Measurements from ENCODE around the gene LTBP1. TPM values are rescaled to one million over a fixed set of nuclear protein-coding genes. Genes with fewer than 3 reads are reported as not detected.

LTBP1 gene
- total RNA-seq, 1 donor from 2014 or later = 29.7 TPM

DNA sequence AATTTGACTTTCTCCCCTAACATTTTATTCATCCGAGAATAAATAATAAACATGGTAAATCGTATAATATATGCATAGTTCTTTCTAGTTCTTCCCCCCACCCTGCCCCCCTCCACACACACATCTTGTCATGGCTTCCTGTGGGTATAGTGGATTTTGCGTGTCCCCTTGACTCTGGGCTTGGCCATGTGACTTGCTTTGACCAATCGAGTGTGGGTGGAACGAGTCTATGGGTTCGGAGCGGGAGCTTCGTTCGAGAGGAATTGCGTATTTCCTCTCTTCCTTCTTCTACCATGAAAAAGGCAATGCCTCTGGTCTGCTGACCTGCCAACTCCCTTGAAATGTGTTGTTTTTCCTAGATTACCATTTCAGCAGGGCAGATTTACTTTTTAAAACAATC, 175.2 kb downstream of the LTBP1 start:
- Mint-ChIP-seq H3K4me1 (ENCODE audit: low read depth, unreplicated experiment) (peaks cover 14% of the 10 kb centered on the region), H3K27me3 (ENCODE audit: low read depth, unreplicated experiment) (no peaks in the 10 kb centered on the region), H3K36me3 (ENCODE audit: low read depth, unreplicated experiment) (peaks cover 3% of the 10 kb centered on the region), H3K9me3 (ENCODE audit: unreplicated experiment) (peaks cover 3% of the 10 kb centered on the region), H3K4me3 (ENCODE audit: unreplicated experiment) (no peak overlapping the region), H3K27ac (ENCODE audit: unreplicated experiment) (no peak overlapping the region)
- Histone ChIP-seq H3K4me3 (ENCODE audit: insufficient read depth, low read depth, low read length) (no peak overlapping the region), H3K36me3 (ENCODE audit: insufficient read depth, low read length) (no peaks in the 10 kb centered on the region), H3K4me2 (ENCODE audit: low read length) (no peak overlapping the region), H3K4me1 (ENCODE audit: insufficient read depth, low read length) (no peaks in the 10 kb centered on the region), H3K79me2 (ENCODE audit: insufficient read depth, low read length) (no peaks in the 10 kb centered on the region), H3K27ac (ENCODE audit: low read depth, low read length) (no peak overlapping the region), H4K20me1 (ENCODE audit: insufficient read depth, low read length) (no peaks in the 10 kb centered on the region), H2AFZ (ENCODE audit: low read depth, low read length) (no peak overlapping the region), H3K9me3 (ENCODE audit: insufficient read depth, low read depth, low read length) (no peaks in the 10 kb centered on the region), H3K9ac (ENCODE audit: low read length) (no peak overlapping the region), H3K27me3 (ENCODE audit: insufficient read depth, low read length) (no peaks in the 10 kb centered on the region)
- TF ChIP-seq, protein P1, sequence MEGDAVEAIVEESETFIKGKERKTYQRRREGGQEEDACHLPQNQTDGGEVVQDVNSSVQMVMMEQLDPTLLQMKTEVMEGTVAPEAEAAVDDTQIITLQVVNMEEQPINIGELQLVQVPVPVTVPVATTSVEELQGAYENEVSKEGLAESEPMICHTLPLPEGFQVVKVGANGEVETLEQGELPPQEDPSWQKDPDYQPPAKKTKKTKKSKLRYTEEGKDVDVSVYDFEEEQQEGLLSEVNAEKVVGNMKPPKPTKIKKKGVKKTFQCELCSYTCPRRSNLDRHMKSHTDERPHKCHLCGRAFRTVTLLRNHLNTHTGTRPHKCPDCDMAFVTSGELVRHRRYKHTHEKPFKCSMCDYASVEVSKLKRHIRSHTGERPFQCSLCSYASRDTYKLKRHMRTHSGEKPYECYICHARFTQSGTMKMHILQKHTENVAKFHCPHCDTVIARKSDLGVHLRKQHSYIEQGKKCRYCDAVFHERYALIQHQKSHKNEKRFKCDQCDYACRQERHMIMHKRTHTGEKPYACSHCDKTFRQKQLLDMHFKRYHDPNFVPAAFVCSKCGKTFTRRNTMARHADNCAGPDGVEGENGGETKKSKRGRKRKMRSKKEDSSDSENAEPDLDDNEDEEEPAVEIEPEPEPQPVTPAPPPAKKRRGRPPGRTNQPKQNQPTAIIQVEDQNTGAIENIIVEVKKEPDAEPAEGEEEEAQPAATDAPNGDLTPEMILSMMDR (IDR thresholded peaks at IDR 0.05; ENCODE audit: insufficient read depth, low read depth, low read length) = no peak
- TF ChIP-seq EZH2 (IDR thresholded peaks at IDR 0.05; ENCODE audit: insufficient read depth, low read length) = no peak
- FAIRE-seq = no peak
- DNase-seq (ENCODE audit: low read depth) = no peak

DNA sequence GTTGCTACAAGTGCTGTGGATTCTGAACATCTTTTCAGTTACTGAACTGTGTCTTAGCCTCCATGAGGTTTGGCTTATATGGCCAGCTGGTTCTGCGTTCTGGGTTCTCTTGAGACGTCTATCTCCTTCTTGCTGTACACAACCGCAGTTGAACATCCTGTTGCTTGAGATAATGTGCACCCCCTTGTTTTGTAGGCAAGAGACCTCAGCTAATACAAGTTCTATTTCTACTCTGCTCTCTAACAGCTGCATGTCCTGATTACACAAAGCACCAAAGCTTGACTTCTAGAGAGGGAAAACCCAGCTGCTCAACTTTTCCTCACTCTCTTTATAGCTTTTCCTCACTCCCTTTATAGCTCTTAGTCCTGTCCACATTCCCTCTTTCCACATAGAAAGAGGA, 176.0 kb downstream of the LTBP1 start:
- Mint-ChIP-seq H3K4me3 (ENCODE audit: unreplicated experiment) (no peak overlapping the region), H3K4me1 (ENCODE audit: low read depth, unreplicated experiment) (peaks cover 22% of the 10 kb centered on the region), H3K9me3 (ENCODE audit: unreplicated experiment) (peaks cover 5% of the 10 kb centered on the region), H3K27me3 (ENCODE audit: low read depth, unreplicated experiment) (no peaks in the 10 kb centered on the region), H3K27ac (ENCODE audit: unreplicated experiment) (peak overlapping the region; percentile 53), H3K36me3 (ENCODE audit: low read depth, unreplicated experiment) (peaks cover 3% of the 10 kb centered on the region)
- no peaks in the 10 kb centered on the region for H3K9me3 ChIP-seq (ENCODE audit: insufficient read depth, low read depth, low read length)
- TF ChIP-seq, protein P1 (IDR thresholded peaks at IDR 0.05; ENCODE audit: insufficient read depth, low read depth, low read length) = no peak
- TF ChIP-seq EZH2 (IDR thresholded peaks at IDR 0.05; ENCODE audit: insufficient read depth, low read length) = no peak
- no peak overlapping the region for H3K4me2 ChIP-seq (ENCODE audit: low read length)
- no peak overlapping the region for H3K27ac ChIP-seq (ENCODE audit: low read depth, low read length)
- H3K27me3 ChIP-seq (ENCODE audit: insufficient read depth, low read length) = no peaks in the 10 kb centered on the region
- no peaks in the 10 kb centered on the region for H3K79me2 ChIP-seq (ENCODE audit: insufficient read depth, low read length)
- no peak for FAIRE-seq
- peaks cover 7% of the 10 kb centered on the region for H3K4me1 ChIP-seq (ENCODE audit: insufficient read depth, low read length)
- H2AFZ ChIP-seq (ENCODE audit: low read depth, low read length) = no peak overlapping the region
- DNase-seq (ENCODE audit: low read depth) = no peak
- no peak overlapping the region for H3K9ac ChIP-seq (ENCODE audit: low read length)
- no peaks in the 10 kb centered on the region for H3K36me3 ChIP-seq (ENCODE audit: insufficient read depth, low read length)
- H4K20me1 ChIP-seq (ENCODE audit: insufficient read depth, low read length) = no peaks in the 10 kb centered on the region
- H3K4me3 ChIP-seq (ENCODE audit: insufficient read depth, low read depth, low read length) = no peak overlapping the region

GRCh38 chr2:33123216-33123615, 176.5 kb downstream of the LTBP1 start:
- Histone ChIP-seq H2AFZ (ENCODE audit: low read depth, low read length) (no peak overlapping the region), H3K27ac (ENCODE audit: low read depth, low read length) (no peak overlapping the region), H3K4me2 (ENCODE audit: low read length) (no peak overlapping the region), H3K4me3 (ENCODE audit: insufficient read depth, low read depth, low read length) (no peak overlapping the region), H3K36me3 (ENCODE audit: insufficient read depth, low read length) (no peaks in the 10 kb centered on the region), H3K4me1 (ENCODE audit: insufficient read depth, low read length) (peaks cover 7% of the 10 kb centered on the region), H3K79me2 (ENCODE audit: insufficient read depth, low read length) (no peaks in the 10 kb centered on the region), H3K9ac (ENCODE audit: low read length) (no peak overlapping the region), H3K27me3 (ENCODE audit: insufficient read depth, low read length) (no peaks in the 10 kb centered on the region), H4K20me1 (ENCODE audit: insufficient read depth, low read length) (no peaks in the 10 kb centered on the region), H3K9me3 (ENCODE audit: insufficient read depth, low read depth, low read length) (no peaks in the 10 kb centered on the region)
- H3K36me3 Mint-ChIP-seq (ENCODE audit: low read depth, unreplicated experiment) = peaks cover 3% of the 10 kb centered on the region
- TF ChIP-seq EZH2 (IDR thresholded peaks at IDR 0.05; ENCODE audit: insufficient read depth, low read length) = no peak
- TF ChIP-seq, protein P1 (IDR thresholded peaks at IDR 0.05; ENCODE audit: insufficient read depth, low read depth, low read length) = no peak
- FAIRE-seq = no peak
- H3K4me3 Mint-ChIP-seq (ENCODE audit: unreplicated experiment) = no peak overlapping the region
- peaks cover 23% of the 10 kb centered on the region for H3K4me1 Mint-ChIP-seq (ENCODE audit: low read depth, unreplicated experiment)
- peak; percentile 64 for DNase-seq (ENCODE audit: low read depth)
- no peaks in the 10 kb centered on the region for H3K27me3 Mint-ChIP-seq (ENCODE audit: low read depth, unreplicated experiment)
- H3K27ac Mint-ChIP-seq (ENCODE audit: unreplicated experiment) = no peak overlapping the region
- peaks cover 5% of the 10 kb centered on the region for H3K9me3 Mint-ChIP-seq (ENCODE audit: unreplicated experiment)

All from astrocyte (in vitro differentiated cells and primary cell).